Activated CD4-positive, alpha-beta T cell treated with anti-CD3 and anti-CD28 coated beads, Interleukin-2, amount 50 U/mL, for 24 hours (primary cell): ENCODE measurements around the gene APOBR.
"Not testable (repeated sequence)": the region's sequence is repeated elsewhere in the genome, so short reads cannot be mapped to it uniquely, and the experiment has no call there.

Source experiments
- DNase-seq, 2 donors: peaks; one replicate each; pipeline ENCODE4 v3.0.0-alpha.2; 2020; ENCODE audit warnings: low read depth in 1 of 2, low spot score in 1 of 2

APOBR gene

GRCh38 chr16:28498666-28499381 lies 4.4 kb downstream of the APOBR start:
- DNase-seq = no peak

- no peak for DNase-seq
These were observed 5.4 kb downstream of the APOBR start for GRCh38 chr16:28499854-28500253.

GRCh38 chr16:28500476-28501180 lies 6.2 kb downstream of the APOBR start:
- not testable (repeated sequence) for DNase-seq

GRCh38 chr16:28501258-28502232 lies 7.1 kb downstream of the APOBR start:
- DNase-seq = no peak

GRCh38 chr16:28502290-28502689 lies 7.8 kb downstream of the APOBR start:
- no peak for DNase-seq

GRCh38 chr16:28503470-28504259 lies 9.2 kb downstream of the APOBR start:
- DNase-seq = no peak

GRCh38 chr16:28504707-28505404 lies 10.4 kb downstream of the APOBR start:
- no peak for DNase-seq

GRCh38 chr16:28505489-28506137 lies 11.2 kb downstream of the APOBR start:
- DNase-seq = no peak

- DNase-seq = no peak
These were observed 16.6 kb downstream of the APOBR start for GRCh38 chr16:28511031-28511430.

GRCh38 chr16:28511801-28512789 lies 17.7 kb downstream of the APOBR start:
- no peak for DNase-seq

GRCh38 chr16:28513484-28514181 lies 19.2 kb downstream of the APOBR start:
- DNase-seq = no peak

- DNase-seq = no peak
These were observed 19.8 kb downstream of the APOBR start for GRCh38 chr16:28514246-28514645.

GRCh38 chr16:28520672-28521071 lies 26.2 kb downstream of the APOBR start:
- DNase-seq = no peak

GRCh38 chr16:28521436-28521835 lies 27.0 kb downstream of the APOBR start:
- no peak for DNase-seq

- no peak for DNase-seq
These were observed 28.3 kb downstream of the APOBR start for GRCh38 chr16:28522792-28523191.

GRCh38 chr16:28524681-28525171 lies 30.3 kb downstream of the APOBR start:
- DNase-seq = no peak

GRCh38 chr16:28526201-28527099 lies 32.0 kb downstream of the APOBR start:
- DNase-seq = no peak
